Neutrophil (primary cell): ENCODE results near the gene TRIOBP.
A peak's percentile ranks its signal among the peaks of the same experiment; 100 is the strongest.

Experiments
- H3K27ac ChIP-seq: fragments of 200-600 bp; sonication (generic); 2 replicates; pipeline ENCODE4 v1.5.1; 2016; ENCODE audit warnings: mild to moderate bottlenecking, moderate library complexity
- H3K27me3 ChIP-seq: fragments of 200-600 bp; sonication (generic); 2 replicates; pipeline ENCODE4 v1.6.0; 2016; ENCODE audit warnings: mild to moderate bottlenecking
- H3K36me3 ChIP-seq: fragments of 200-600 bp; sonication (generic); 2 replicates; pipeline ENCODE4 v1.5.1; 2017
- H3K4me1 ChIP-seq, 2 experiments: fragments of 200-600 bp in 1 of 2; sonication (generic) in 1 of 2; 1 replicate in 1 of 2; 2 replicates in 1 of 2; pipeline versions ENCODE4 v1.5.1 to v1.6.1; 2013 to 2016; ENCODE audit warnings: low read depth in 1 of 2, low read length in 1 of 2, mild to moderate bottlenecking in 1 of 2, moderate library complexity in 1 of 2; ENCODE audit not compliant: control insufficient read depth in 1 of 2, insufficient read depth in 1 of 2
- H3K4me3 ChIP-seq, 2 experiments: fragments of 200-600 bp in 1 of 2; sonication (generic) in 1 of 2; 1 replicate in 1 of 2; 2 replicates in 1 of 2; pipeline ENCODE4 v1.5.1; 2013 to 2016; ENCODE audit warnings: low read depth in 1 of 2, low read length in 1 of 2, mild to moderate bottlenecking in 1 of 2, moderate library complexity in 1 of 2
- H3K9me3 ChIP-seq: fragments of 200-600 bp; sonication (generic); 2 replicates; pipeline ENCODE4 v1.5.1; 2016
- CTCF ChIP-seq: fragments of 200-600 bp; sonication (generic); IDR thresholded peaks from 2 replicates; pipeline ENCODE4 v1.5.1; 2016; ENCODE audit warnings: antibody characterized with exemption

TRIOBP gene

GRCh38 chr22:37757663-37758062 is 60.8 kb downstream of the TRIOBP start:
- Histone ChIP-seq H3K4me3 (no peak overlapping the region), H3K9me3 (no peaks in the 10 kb centered on the region), H3K4me1 (no peaks in the 10 kb centered on the region), H3K36me3 (peaks cover 98% of the 10 kb centered on the region), H3K27me3 (no peaks in the 10 kb centered on the region), H3K27ac (no peak overlapping the region)
- no peak for TF ChIP-seq CTCF

GRCh38 chr22:37758694-37759093 is 61.8 kb downstream of the TRIOBP start:
- H3K4me3 ChIP-seq: no peak overlapping the region
- H3K4me1 ChIP-seq: no peaks in the 10 kb centered on the region
- peak overlapping the region; percentile 25 for H3K27ac ChIP-seq
- no peaks in the 10 kb centered on the region for H3K9me3 ChIP-seq
- TF ChIP-seq CTCF: no peak
- no peaks in the 10 kb centered on the region for H3K27me3 ChIP-seq
- peaks cover 99% of the 10 kb centered on the region for H3K36me3 ChIP-seq

- Histone ChIP-seq H3K9me3 (no peaks in the 10 kb centered on the region), H3K4me3 (no peak overlapping the region), H3K4me1 (no peaks in the 10 kb centered on the region), H3K36me3 (peaks cover 100% of the 10 kb centered on the region), H3K27ac (no peak overlapping the region), H3K27me3 (no peaks in the 10 kb centered on the region)
- TF ChIP-seq CTCF: no peak
Observed at GRCh38 chr22:37759281-37759680, 62.4 kb downstream of the TRIOBP start.

GRCh38 chr22:37760152-37760551 is 63.3 kb downstream of the TRIOBP start:
- no peaks in the 10 kb centered on the region for H3K27me3 ChIP-seq
- no peaks in the 10 kb centered on the region for H3K9me3 ChIP-seq
- H3K36me3 ChIP-seq: peaks cover 100% of the 10 kb centered on the region
- no peak overlapping the region for H3K4me3 ChIP-seq
- no peaks in the 10 kb centered on the region for H3K4me1 ChIP-seq
- TF ChIP-seq CTCF: no peak
- no peak overlapping the region for H3K27ac ChIP-seq

- Histone ChIP-seq H3K27ac (no peak overlapping the region), H3K36me3 (peaks cover 100% of the 10 kb centered on the region)
- TF ChIP-seq CTCF: no peak
Observed at GRCh38 chr22:37762389-37762836, 65.6 kb downstream of the TRIOBP start.

GRCh38 chr22:37763012-37763411 is 66.2 kb downstream of the TRIOBP start:
- H3K27me3 ChIP-seq: no peaks in the 10 kb centered on the region
- H3K9me3 ChIP-seq: no peaks in the 10 kb centered on the region
- no peak overlapping the region for H3K27ac ChIP-seq
- no peak overlapping the region for H3K4me3 ChIP-seq
- H3K4me1 ChIP-seq: no peaks in the 10 kb centered on the region
- no peak for TF ChIP-seq CTCF
- peaks cover 100% of the 10 kb centered on the region for H3K36me3 ChIP-seq

More at GRCh38 chr22:37762389-37762836, 65.6 kb downstream of the TRIOBP start:
- H3K27me3 ChIP-seq: no peaks in the 10 kb centered on the region
- no peaks in the 10 kb centered on the region for H3K9me3 ChIP-seq
- H3K4me3 ChIP-seq: no peak overlapping the region
- H3K4me1 ChIP-seq: no peaks in the 10 kb centered on the region
